Upper lobe of right lung (tissue), 1 donor: ENCODE measurements around the gene PCK2. TPM values are rescaled to one million over a fixed set of nuclear protein-coding genes. Genes with fewer than 3 reads are reported as not detected.
A peak's percentile ranks its signal among the peaks of the same experiment; 100 is the strongest.

Experiments
- ATAC-seq: fragments of 200-7000 bp; cut with Tn5 transposase; one replicate; pipeline ENCODE4 v1.9.1; 2020; ENCODE audit warnings: mild to moderate bottlenecking, moderate library complexity
- DNase-seq: peaks from one replicate; pipeline ENCODE4 v3.0.0-alpha.2; 2020
- H3K27ac ChIP-seq: fragments of 200-600 bp; one replicate; pipeline ENCODE4 v1.8.0; 2022
- H3K27me3 ChIP-seq: fragments of 200-600 bp; one replicate; pipeline ENCODE4 v1.8.0; 2022; ENCODE audit warnings: mild to moderate bottlenecking
- H3K36me3 ChIP-seq: fragments of 200-600 bp; one replicate; pipeline ENCODE4 v1.8.0; 2022
- H3K4me1 ChIP-seq: fragments of 200-600 bp; one replicate; pipeline ENCODE4 v1.8.0; 2022
- H3K4me3 ChIP-seq: fragments of 200-600 bp; one replicate; pipeline ENCODE4 v1.8.0; 2022; ENCODE audit warnings: mild to moderate bottlenecking
- H3K9me3 ChIP-seq: fragments of 200-600 bp; one replicate; pipeline ENCODE4 v1.8.0; 2022
- CTCF ChIP-seq: fragments of 200-600 bp; IDR thresholded peaks from one replicate; pipeline ENCODE4 v1.8.0; 2022; ENCODE audit warnings: antibody characterized with exemption
- intact Hi-C: fragments of 100-400 bp; cut with DNase I; formaldehyde crosslinking; loops from one replicate; pipeline ENCODE4 v1.11.0; 2022
- total RNA-seq: library from RNA; stranded (reverse); fragmentation: NEBNext Ultra II Directional; extraction: Animal tissue kit (Norgen Biotek cat#: 25700); gene quantifications from one replicate; pipeline ENCODE4 v1.2.1, GENCODE V29; 2021
- donor health status: DM: no; HTN: yes; CAD: no; lungs with severe emphysema.

PCK2 gene
- total RNA-seq, 1 donor from 2014 or later = 39.9 TPM

DNA sequence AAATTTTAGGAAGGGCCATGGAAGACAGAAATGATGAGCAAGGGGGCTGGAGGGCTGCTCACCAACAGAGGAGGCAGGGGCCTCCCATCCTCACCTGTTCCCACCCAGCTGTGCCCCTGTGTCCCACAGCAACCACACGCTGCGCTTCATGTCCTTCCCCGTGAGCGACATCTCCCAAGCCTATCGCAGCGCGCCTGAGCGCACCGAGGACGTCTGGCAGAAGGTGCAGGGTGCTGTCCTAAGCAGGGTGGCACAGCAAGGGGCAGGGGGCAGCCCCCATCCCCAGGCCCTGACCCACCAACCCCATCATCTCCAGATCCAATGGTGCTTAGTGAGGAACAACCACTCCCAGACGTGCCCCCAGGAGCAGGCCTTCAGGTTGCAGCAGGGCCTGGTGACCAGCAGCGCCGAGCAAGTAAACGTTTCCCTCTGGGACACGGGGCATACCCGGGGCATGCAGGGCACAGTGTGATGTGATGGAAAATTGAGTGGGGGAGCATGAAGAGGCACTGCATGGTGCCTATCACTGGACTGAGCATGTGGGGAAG, 34.2 kb upstream of the PCK2 start:
- Histone ChIP-seq H3K27ac (no peak overlapping the region), H3K27me3 (no peaks in the 10 kb centered on the region), H3K4me1 (no peaks in the 10 kb centered on the region), H3K4me3 (no peak overlapping the region), H3K36me3 (no peaks in the 10 kb centered on the region), H3K9me3 (no peaks in the 10 kb centered on the region)
- DNase-seq = peak; percentile 58
- ATAC-seq = no peak
- intact Hi-C loops = loop anchor here (10.0 kb wide), 1 partner anchor 45 kb away; no protein-coding TSS in a partner anchor
- no peak for TF ChIP-seq CTCF

GRCh38 chr14:24060443-24060842, 33.7 kb upstream of the PCK2 start:
- no peak for TF ChIP-seq CTCF
- Histone ChIP-seq H3K27ac (no peak overlapping the region), H3K36me3 (no peaks in the 10 kb centered on the region), H3K27me3 (no peaks in the 10 kb centered on the region), H3K4me3 (no peak overlapping the region), H3K4me1 (no peaks in the 10 kb centered on the region), H3K9me3 (no peaks in the 10 kb centered on the region)
- ATAC-seq (no peak), DNase-seq (peak; percentile 40)
- intact Hi-C loops = no loop called here

DNA sequence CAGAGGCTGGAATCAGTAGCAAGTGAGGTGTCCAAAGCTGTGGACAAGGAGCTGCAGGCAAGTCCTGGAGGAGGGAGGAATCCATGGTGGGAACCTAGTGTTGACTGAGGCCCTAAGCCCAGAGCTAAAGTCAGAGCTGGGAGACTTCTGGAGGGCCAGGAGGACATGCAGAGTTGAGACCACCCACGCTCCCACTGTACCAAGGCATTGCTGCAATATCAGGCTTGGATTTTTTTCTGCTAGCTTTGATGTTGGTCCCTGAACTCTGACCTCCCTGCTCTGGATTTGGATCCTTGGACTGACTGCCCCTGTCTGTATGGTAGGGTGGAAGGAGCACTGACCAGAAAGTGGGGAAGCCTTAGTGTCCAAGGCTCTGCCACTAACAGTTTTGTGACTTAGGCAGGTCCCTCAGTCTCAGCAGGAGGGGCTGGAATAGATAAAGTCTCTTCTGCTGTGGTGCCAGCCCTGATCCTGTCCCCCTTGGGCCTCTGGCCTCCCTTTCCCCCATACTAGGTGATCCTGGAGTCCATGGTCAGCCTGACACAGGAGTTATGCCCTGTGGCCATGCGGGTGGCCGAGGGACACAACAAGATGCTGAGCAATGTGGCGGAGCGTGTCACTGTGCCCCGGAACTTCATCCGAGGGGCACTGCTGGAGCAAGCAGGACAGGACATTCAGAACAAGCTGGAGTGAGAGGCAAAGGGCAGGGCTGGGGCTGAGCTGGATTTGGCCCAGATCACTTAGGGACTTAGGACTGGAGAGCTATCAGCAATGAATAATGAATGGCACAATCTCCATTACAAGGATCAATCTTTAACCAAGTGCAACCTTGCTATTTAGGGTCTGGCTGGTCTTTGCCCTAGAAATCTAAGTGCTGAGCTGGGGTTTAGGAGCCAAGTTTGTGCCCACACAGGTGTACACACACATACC, 32.9 kb upstream of the PCK2 start:
- no peaks in the 10 kb centered on the region for H3K27me3 ChIP-seq
- H3K4me3 ChIP-seq = no peak overlapping the region
- no peaks in the 10 kb centered on the region for H3K36me3 ChIP-seq
- no peak overlapping the region for H3K27ac ChIP-seq
- ATAC-seq = no peak
- peak; percentile 11 for DNase-seq
- H3K4me1 ChIP-seq = no peaks in the 10 kb centered on the region
- intact Hi-C loops = no loop called here
- TF ChIP-seq CTCF = no peak
- no peaks in the 10 kb centered on the region for H3K9me3 ChIP-seq

- intact Hi-C loops = no loop called here
- TF ChIP-seq CTCF = no peak
- H3K9me3 ChIP-seq = no peaks in the 10 kb centered on the region
- H3K4me1 ChIP-seq = no peaks in the 10 kb centered on the region
- no peaks in the 10 kb centered on the region for H3K36me3 ChIP-seq
- no peaks in the 10 kb centered on the region for H3K27me3 ChIP-seq
- no peak for ATAC-seq
- no peak for DNase-seq
- H3K4me3 ChIP-seq = no peak overlapping the region
- no peak overlapping the region for H3K27ac ChIP-seq
These were observed 31.7 kb upstream of the PCK2 start for GRCh38 chr14:24062216-24062980.

DNA sequence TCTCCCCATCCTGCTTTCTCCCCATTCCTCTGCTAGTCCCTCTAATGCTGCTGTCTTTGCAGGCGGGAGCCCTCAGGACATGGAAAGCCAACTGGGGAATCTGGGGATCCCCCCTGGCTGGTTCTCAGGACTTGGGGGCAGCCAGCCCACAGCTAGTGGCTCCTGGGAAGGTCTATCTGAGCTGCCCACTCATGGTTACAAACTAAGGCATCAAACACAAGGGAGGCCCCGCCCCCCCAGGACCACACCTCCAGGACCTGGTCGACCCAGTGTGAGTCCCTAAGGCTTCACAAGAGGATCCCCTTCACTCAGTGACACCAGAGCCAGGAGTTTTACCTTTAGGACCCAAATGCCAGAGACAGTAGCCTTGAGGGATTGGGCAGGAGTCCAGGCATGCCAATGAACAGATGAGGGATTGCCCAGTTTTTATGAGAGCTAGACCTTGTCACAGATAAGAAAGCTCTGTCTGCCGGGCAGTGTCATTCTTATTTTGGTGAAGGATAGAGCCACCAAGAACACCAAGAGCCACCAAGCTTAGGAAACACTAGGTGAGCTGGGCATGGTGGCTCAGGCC, 30.8 kb upstream of the PCK2 start:
- Histone ChIP-seq H3K27me3 (no peaks in the 10 kb centered on the region), H3K4me3 (no peak overlapping the region), H3K27ac (no peak overlapping the region), H3K4me1 (no peaks in the 10 kb centered on the region), H3K36me3 (no peaks in the 10 kb centered on the region), H3K9me3 (no peaks in the 10 kb centered on the region)
- TF ChIP-seq CTCF = no peak
- intact Hi-C loops = no loop called here
- no peak for DNase-seq
- no peak for ATAC-seq
